Activated naive CD8-positive, alpha-beta T cell treated with anti-CD3 and anti-CD28 coated beads, Interleukin-2, amount 10 ng/mL, durations not matched to agents 7 days and 5 days (primary cell): ENCODE results near the gene CAP2. TPM values are rescaled to one million over a fixed set of nuclear protein-coding genes. Genes with fewer than 3 reads are reported as not detected.
"Not testable (repeated sequence)": the region's sequence is repeated elsewhere in the genome, so short reads cannot be mapped to it uniquely, and the experiment has no call there.

Source experiments
- ATAC-seq: fragments of 150-1000 bp; cut with Tn5 transposase; one replicate; pipeline ENCODE4 v1.10.0; 2021; ENCODE audit warnings: low read depth, moderate library complexity
- POLR2A ChIA-PET: fragments of 350-600 bp; sonication (Branson Sonifier 250); formaldehyde crosslinking; loops from one replicate; lab custom pipeline; 2021; ENCODE audit warnings: antibody characterized with exemption; lab: Charles Lee
- DNase-seq: peaks from one replicate; pipeline ENCODE4 v3.0.0; 2021
- H3K27ac Mint-ChIP-seq: one replicate; pipeline ENCODE4 v1.8.0; 2022; ENCODE audit warnings: mild to moderate bottlenecking, mixed read lengths
- H3K27me3 Mint-ChIP-seq: one replicate; pipeline ENCODE4 v1.8.0; 2022; ENCODE audit warnings: mild to moderate bottlenecking, moderate library complexity, mixed read lengths
- H3K36me3 Mint-ChIP-seq: one replicate; pipeline ENCODE4 v1.8.0; 2021; ENCODE audit warnings: mild to moderate bottlenecking, mixed read lengths
- H3K4me1 Mint-ChIP-seq: one replicate; pipeline ENCODE4 v1.8.0; 2021; ENCODE audit warnings: mixed read lengths
- H3K4me3 Mint-ChIP-seq: one replicate; pipeline ENCODE4 v1.8.0; 2022; ENCODE audit warnings: mild to moderate bottlenecking, moderate library complexity, mixed read lengths
- H3K9me3 Mint-ChIP-seq: one replicate; pipeline ENCODE4 v1.8.0; 2021; ENCODE audit warnings: mixed read lengths
- total RNA-seq, 2 experiments: library from RNA; stranded (reverse); gene quantifications; one replicate each; pipeline ENCODE4 v1.2.3, GENCODE V29; 2021

CAP2 gene
- total RNA-seq, 2 experiments from 2014 or later: not detected

- DNase-seq, H3K4me3 Mint-ChIP-seq, H3K9me3 Mint-ChIP-seq, H3K27me3 Mint-ChIP-seq, POLR2A ChIA-PET, H3K27ac Mint-ChIP-seq, ATAC-seq, H3K4me1 Mint-ChIP-seq, H3K36me3 Mint-ChIP-seq: not testable (repeated sequence)
Observed at GRCh38 chr6:17414395-17414794, 21.0 kb downstream of the CAP2 start.

GRCh38 chr6:17415321-17415720, 21.9 kb downstream of the CAP2 start:
- ATAC-seq (no peak), DNase-seq (no peak)
- H3K4me3 Mint-ChIP-seq: no peak overlapping the region
- H3K9me3 Mint-ChIP-seq: peaks cover 1% of the 10 kb centered on the region
- no peaks in the 10 kb centered on the region for H3K4me1 Mint-ChIP-seq
- POLR2A ChIA-PET: no interaction called here
- H3K36me3 Mint-ChIP-seq: no peaks in the 10 kb centered on the region
- H3K27ac Mint-ChIP-seq: no peak overlapping the region
- H3K27me3 Mint-ChIP-seq: peaks cover 8% of the 10 kb centered on the region

GRCh38 chr6:17416806-17417205, 23.4 kb downstream of the CAP2 start:
- H3K36me3 Mint-ChIP-seq: no peaks in the 10 kb centered on the region
- no peaks in the 10 kb centered on the region for H3K9me3 Mint-ChIP-seq
- DNase-seq (no peak), ATAC-seq (no peak)
- H3K4me1 Mint-ChIP-seq: no peaks in the 10 kb centered on the region
- POLR2A ChIA-PET: no interaction called here
- peaks cover 8% of the 10 kb centered on the region for H3K27me3 Mint-ChIP-seq
- H3K27ac Mint-ChIP-seq: no peak overlapping the region
- H3K4me3 Mint-ChIP-seq: no peak overlapping the region

- Mint-ChIP-seq H3K9me3 (no peaks in the 10 kb centered on the region), H3K36me3 (no peaks in the 10 kb centered on the region), H3K27me3 (peaks cover 8% of the 10 kb centered on the region), H3K4me3 (no peak overlapping the region), H3K27ac (no peak overlapping the region), H3K4me1 (no peaks in the 10 kb centered on the region)
- ATAC-seq: no peak
- POLR2A ChIA-PET: no interaction called here
- no peak for DNase-seq
Observed at GRCh38 chr6:17417817-17418216, 24.4 kb downstream of the CAP2 start.

GRCh38 chr6:17418281-17419188, 25.1 kb downstream of the CAP2 start:
- POLR2A ChIA-PET: no interaction called here
- no peak overlapping the region for H3K4me3 Mint-ChIP-seq
- DNase-seq: no peak
- peaks cover 8% of the 10 kb centered on the region for H3K27me3 Mint-ChIP-seq
- H3K9me3 Mint-ChIP-seq: no peaks in the 10 kb centered on the region
- no peak for ATAC-seq
- H3K36me3 Mint-ChIP-seq: no peaks in the 10 kb centered on the region
- no peaks in the 10 kb centered on the region for H3K4me1 Mint-ChIP-seq
- no peak overlapping the region for H3K27ac Mint-ChIP-seq

GRCh38 chr6:17419189-17419575, 25.8 kb downstream of the CAP2 start:
- Mint-ChIP-seq H3K9me3 (no peaks in the 10 kb centered on the region), H3K27me3 (peaks cover 8% of the 10 kb centered on the region), H3K4me3 (no peak overlapping the region), H3K4me1 (no peaks in the 10 kb centered on the region), H3K36me3 (no peaks in the 10 kb centered on the region), H3K27ac (no peak overlapping the region)
- DNase-seq: no peak
- POLR2A ChIA-PET: no interaction called here
- no peak for ATAC-seq

- H3K27ac Mint-ChIP-seq: no peak overlapping the region
- peaks cover 8% of the 10 kb centered on the region for H3K27me3 Mint-ChIP-seq
- POLR2A ChIA-PET: no interaction called here
- no peak for DNase-seq
- H3K36me3 Mint-ChIP-seq: no peaks in the 10 kb centered on the region
- no peak overlapping the region for H3K4me3 Mint-ChIP-seq
- ATAC-seq: no peak
- no peaks in the 10 kb centered on the region for H3K4me1 Mint-ChIP-seq
- no peaks in the 10 kb centered on the region for H3K9me3 Mint-ChIP-seq
Observed at GRCh38 chr6:17420368-17420767, 27.0 kb downstream of the CAP2 start.

GRCh38 chr6:17421406-17421805, 28.0 kb downstream of the CAP2 start:
- Mint-ChIP-seq H3K27me3 (peaks cover 8% of the 10 kb centered on the region), H3K9me3 (no peaks in the 10 kb centered on the region), H3K4me1 (no peaks in the 10 kb centered on the region), H3K4me3 (no peak overlapping the region), H3K36me3 (no peaks in the 10 kb centered on the region), H3K27ac (no peak overlapping the region)
- POLR2A ChIA-PET: no interaction called here
- ATAC-seq (no peak), DNase-seq (no peak)

- no peak overlapping the region for H3K27ac Mint-ChIP-seq
- H3K4me1 Mint-ChIP-seq: no peaks in the 10 kb centered on the region
- POLR2A ChIA-PET: no interaction called here
- H3K4me3 Mint-ChIP-seq: no peak overlapping the region
- ATAC-seq (no peak), DNase-seq (no peak)
- no peaks in the 10 kb centered on the region for H3K9me3 Mint-ChIP-seq
- H3K27me3 Mint-ChIP-seq: no peaks in the 10 kb centered on the region
- no peaks in the 10 kb centered on the region for H3K36me3 Mint-ChIP-seq
Observed at GRCh38 chr6:17423026-17423425, 29.6 kb downstream of the CAP2 start.

GRCh38 chr6:17427062-17427461, 33.7 kb downstream of the CAP2 start:
- peaks cover 2% of the 10 kb centered on the region for H3K27me3 Mint-ChIP-seq
- DNase-seq (no peak), ATAC-seq (no peak)
- H3K4me1 Mint-ChIP-seq: no peaks in the 10 kb centered on the region
- H3K27ac Mint-ChIP-seq: no peak overlapping the region
- H3K4me3 Mint-ChIP-seq: no peak overlapping the region
- H3K36me3 Mint-ChIP-seq: no peaks in the 10 kb centered on the region
- H3K9me3 Mint-ChIP-seq: no peaks in the 10 kb centered on the region
- POLR2A ChIA-PET: no interaction called here

- Mint-ChIP-seq H3K36me3 (no peaks in the 10 kb centered on the region), H3K27ac (no peak overlapping the region), H3K4me1 (no peaks in the 10 kb centered on the region), H3K9me3 (no peaks in the 10 kb centered on the region), H3K27me3 (peaks cover 2% of the 10 kb centered on the region), H3K4me3 (no peak overlapping the region)
- POLR2A ChIA-PET: no interaction called here
- ATAC-seq (no peak), DNase-seq (no peak)
Observed at GRCh38 chr6:17427617-17428016, 34.2 kb downstream of the CAP2 start.

GRCh38 chr6:17428595-17429120, 35.3 kb downstream of the CAP2 start:
- H3K27me3 Mint-ChIP-seq, H3K36me3 Mint-ChIP-seq: not testable (repeated sequence)

GRCh38 chr6:17429383-17430061, 36.1 kb downstream of the CAP2 start:
- no peak overlapping the region for H3K4me3 Mint-ChIP-seq
- H3K9me3 Mint-ChIP-seq: no peaks in the 10 kb centered on the region
- no peaks in the 10 kb centered on the region for H3K4me1 Mint-ChIP-seq
- DNase-seq: no peak
- no peak for ATAC-seq
- no peaks in the 10 kb centered on the region for H3K36me3 Mint-ChIP-seq
- POLR2A ChIA-PET: no interaction called here
- H3K27ac Mint-ChIP-seq: no peak overlapping the region
- H3K27me3 Mint-ChIP-seq: peaks cover 2% of the 10 kb centered on the region

More at GRCh38 chr6:17428595-17429120, 35.3 kb downstream of the CAP2 start:
- ATAC-seq, H3K4me3 Mint-ChIP-seq, H3K27ac Mint-ChIP-seq, DNase-seq, H3K9me3 Mint-ChIP-seq, H3K4me1 Mint-ChIP-seq, POLR2A ChIA-PET: not testable (repeated sequence)

- POLR2A ChIA-PET: no interaction called here
- Mint-ChIP-seq H3K4me1 (no peaks in the 10 kb centered on the region), H3K9me3 (no peaks in the 10 kb centered on the region), H3K27me3 (peaks cover 2% of the 10 kb centered on the region), H3K36me3 (no peaks in the 10 kb centered on the region), H3K27ac (no peak overlapping the region), H3K4me3 (no peak overlapping the region)
- DNase-seq: no peak
- no peak for ATAC-seq
Observed at GRCh38 chr6:17431581-17431980, 38.2 kb downstream of the CAP2 start.
